Measurements from ENCODE around the gene ZC3H8.

Gene ZC3H8

DNA sequence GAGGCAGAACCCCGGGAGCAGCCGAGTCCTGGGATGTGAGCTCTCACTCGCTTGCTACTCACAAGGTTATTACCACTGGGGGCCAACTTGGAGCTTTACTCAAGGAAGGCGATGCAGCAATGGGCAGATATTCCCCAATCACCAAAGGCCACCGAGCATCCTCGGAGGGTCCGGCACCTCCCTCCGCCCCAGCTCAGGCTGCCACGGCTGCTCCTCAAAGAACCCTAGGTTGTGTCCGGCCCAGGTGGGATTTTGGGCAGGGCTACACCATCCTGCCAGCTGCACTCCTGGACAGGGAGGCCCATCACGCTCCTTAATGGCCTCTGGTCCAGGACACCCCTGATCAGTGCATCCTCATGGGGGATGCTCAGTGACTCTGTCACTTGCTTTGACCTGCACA lies 91.9 kb downstream of the ZC3H8 start:
- Histone ChIP-seq H2BK120ac (ENCODE audit: low read depth, low read length) (no peak overlapping the region), H3K14ac (ENCODE audit: low read length in 2 of 2) (no peak overlapping the region)
- 95% methylated on average over 11 of the region's 11 CpGs for WGBS

DNA sequence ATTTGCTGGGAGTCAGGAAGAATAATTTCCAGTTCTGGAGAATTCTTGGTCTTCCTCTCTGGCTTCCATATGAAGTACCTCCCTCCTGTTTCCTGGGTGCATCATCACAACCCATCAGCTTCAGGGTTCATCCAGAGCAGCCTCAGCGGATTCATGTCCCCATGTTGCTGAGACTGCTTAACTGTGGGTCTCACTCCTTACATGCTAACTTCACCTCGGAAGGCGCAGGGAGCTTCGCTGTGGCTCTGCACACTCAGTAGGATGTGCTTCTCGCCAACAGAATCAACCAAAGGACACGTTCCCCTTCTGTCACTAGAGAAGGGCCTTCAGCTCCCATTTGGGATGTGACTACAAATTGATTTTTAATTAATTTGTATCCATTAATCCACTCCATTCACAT lies 92.5 kb downstream of the ZC3H8 start:
- 97% methylated on average over 5 of the region's 6 CpGs for WGBS
- Histone ChIP-seq H3K4me3 (ENCODE audit: insufficient read depth in 1 of 2, low read depth in 1 of 2, low read length in 2 of 2) (no peak overlapping the region), H3K79me1 (replicated peaks; ENCODE audit: low read length, poor library complexity, severe bottlenecking) (no peaks in the 10 kb centered on the region), H3K4me1 (ENCODE audit: control insufficient read depth, insufficient read depth, low read depth, low read length) (peaks cover 6% of the 10 kb centered on the region), H2AK5ac (ENCODE audit: low read length, severe bottlenecking) (no peak overlapping the region), H2BK12ac (ENCODE audit: low read length in 2 of 2) (no peak overlapping the region), H3K36me3 (ENCODE audit: control insufficient read depth in 1 of 2, insufficient read depth in 2 of 2, low read depth in 1 of 2, low read length in 2 of 2) (peaks cover 0 to 4% of the 10 kb centered on the region in 2 experiments), H3K27me3 (ENCODE audit: control insufficient read depth in 1 of 2, insufficient read depth in 1 of 2, low read length in 2 of 2) (no peaks in the 10 kb centered on the region), H3K9ac (ENCODE audit: low read length) (no peak overlapping the region), H4K8ac (ENCODE audit: low read length) (no peak overlapping the region), H3K4ac (ENCODE audit: low read depth in 1 of 2, low read length in 2 of 2) (no peak overlapping the region), H2BK5ac (ENCODE audit: low read depth, low read length, poor library complexity, severe bottlenecking) (no peak overlapping the region), H2BK15ac (ENCODE audit: low read depth, poor library complexity, severe bottlenecking) (no peak overlapping the region), H3K4me2 (ENCODE audit: low read length, poor library complexity, severe bottlenecking) (no peak overlapping the region), H3K23ac (ENCODE audit: low read length in 2 of 2) (no peak overlapping the region), H3K14ac (ENCODE audit: low read length in 2 of 2) (no peak overlapping the region), H3K18ac (ENCODE audit: low read depth in 1 of 2, low read length in 2 of 2) (no peak overlapping the region), H2BK120ac (ENCODE audit: low read depth, low read length) (no peak overlapping the region), H4K91ac (ENCODE audit: low read length) (no peak overlapping the region), H3K27ac (ENCODE audit: low read length, poor library complexity, severe bottlenecking) (no peak overlapping the region), H3K9me3 (ENCODE audit: control insufficient read depth, low read length) (no peaks in the 10 kb centered on the region), H2AFZ (ENCODE audit: low read depth, low read length) (no peak overlapping the region)
- DNase-seq, result no peak

More for the DNA sequence above, 91.9 kb downstream of the ZC3H8 start:
- peaks cover 6% of the 10 kb centered on the region for H3K4me1 ChIP-seq (ENCODE audit: control insufficient read depth, insufficient read depth, low read depth, low read length)
- H4K8ac ChIP-seq (ENCODE audit: low read length), result no peak overlapping the region
- H3K27ac ChIP-seq (ENCODE audit: low read length, poor library complexity, severe bottlenecking), result no peak overlapping the region
- H2AFZ ChIP-seq (ENCODE audit: low read depth, low read length), result no peak overlapping the region
- H3K4me2 ChIP-seq (ENCODE audit: low read length, poor library complexity, severe bottlenecking), result no peak overlapping the region
- H3K23ac ChIP-seq (ENCODE audit: low read length in 2 of 2), result no peak overlapping the region
- no peak overlapping the region for H3K4me3 ChIP-seq (ENCODE audit: insufficient read depth in 1 of 2, low read depth in 1 of 2, low read length in 2 of 2)
- H2BK5ac ChIP-seq (ENCODE audit: low read depth, low read length, poor library complexity, severe bottlenecking), result no peak overlapping the region
- no peaks in the 10 kb centered on the region for H3K27me3 ChIP-seq (ENCODE audit: control insufficient read depth in 1 of 2, insufficient read depth in 1 of 2, low read length in 2 of 2)
- H2BK12ac ChIP-seq (ENCODE audit: low read length in 2 of 2), result no peak overlapping the region
- no peak overlapping the region for H3K18ac ChIP-seq (ENCODE audit: low read depth in 1 of 2, low read length in 2 of 2)
- no peak overlapping the region for H2AK5ac ChIP-seq (ENCODE audit: low read length, severe bottlenecking)
- no peak overlapping the region for H4K91ac ChIP-seq (ENCODE audit: low read length)
- H3K9me3 ChIP-seq (ENCODE audit: control insufficient read depth, low read length), result no peaks in the 10 kb centered on the region
- H2BK15ac ChIP-seq (ENCODE audit: low read depth, poor library complexity, severe bottlenecking), result no peak overlapping the region
- H3K36me3 ChIP-seq (ENCODE audit: control insufficient read depth in 1 of 2, insufficient read depth in 2 of 2, low read depth in 1 of 2, low read length in 2 of 2), result peaks cover 0 to 4% of the 10 kb centered on the region in 2 experiments
- no peak overlapping the region for H3K9ac ChIP-seq (ENCODE audit: low read length)
- DNase-seq, result no peak
- H3K79me1 ChIP-seq (replicated peaks; ENCODE audit: low read length, poor library complexity, severe bottlenecking), result no peaks in the 10 kb centered on the region
- H3K4ac ChIP-seq (ENCODE audit: low read depth in 1 of 2, low read length in 2 of 2), result no peak overlapping the region
